Measurements from ENCODE around the gene IGSF21. TPM values are rescaled to one million over a fixed set of nuclear protein-coding genes. Genes with fewer than 3 reads are reported as not detected.

IGSF21 gene
- polyA plus RNA-seq, 2 of the 4 experiments (the other 2 are of a cell fraction) = not detected

- Histone ChIP-seq H3K4me3 (no peak overlapping the region), H3K9me3 (no peaks in the 10 kb centered on the region), H3K27ac (no peak overlapping the region), H3K4me2 (no peak overlapping the region), H3K4me1 (no peaks in the 10 kb centered on the region; the same call in 2 of the 3 replicates)
- ATAC-seq = no peak
- no peak for DNase-seq (ENCODE audit: low read depth in 1 of 2, low spot score in 1 of 2)
- 19% methylated on average over 7 of the region's 7 CpGs for WGBS (ENCODE audit: missing lambda C conversion rate)
- ChIA-PET CTCF (no interaction called here), POLR2A (no interaction called here)
- TF ChIP-seq FOSB (CRISPR knock-in tag; IDR thresholded peaks at IDR 0.05) (no peak), EP300 (IDR thresholded peaks at IDR 0.05) (no peak), MAFK (IDR thresholded peaks at IDR 0.05; ENCODE audit: partially characterized antibody) (no peak), NPAS2 (CRISPR knock-in tag; IDR thresholded peaks at IDR 0.05; ENCODE audit: borderline replicate concordance) (0 out of 2 replicates have a peak, but pooled peaks have one; percentile 25), POLR2AphosphoS2 (conservative IDR thresholded peaks at IDR 0.05; ENCODE audit: low read length) (no peak)
- no peak for FAIRE-seq
These were observed 3.7 kb upstream of the IGSF21 start for GRCh38 chr1:18103788-18104421.

DNA sequence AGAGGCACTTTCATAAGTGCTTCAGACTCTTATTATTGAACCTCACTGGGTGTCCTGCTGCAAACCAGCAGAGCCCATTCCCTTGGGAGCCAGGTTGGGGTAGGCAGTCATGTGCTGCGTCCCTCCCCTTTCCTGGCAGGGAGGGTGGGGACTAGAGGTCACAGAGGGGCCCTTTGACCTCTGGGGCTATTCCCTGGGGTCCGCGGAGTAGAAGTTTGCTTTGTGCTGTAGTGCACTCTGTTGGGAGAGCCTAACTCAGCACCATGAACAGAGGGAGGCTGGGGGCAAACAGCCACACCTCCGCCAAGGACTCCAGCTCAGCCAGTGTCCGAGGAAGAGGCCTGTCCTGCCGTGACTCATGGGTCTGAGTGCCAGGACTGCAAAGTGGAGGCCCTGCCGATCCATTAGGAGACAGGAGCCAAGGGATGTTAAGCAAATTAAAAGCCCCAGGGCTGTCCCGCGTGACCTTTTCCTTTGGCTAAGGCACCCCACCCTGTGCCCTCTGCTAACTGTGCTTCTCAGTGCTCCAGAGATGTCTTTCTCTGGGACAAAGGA is 3.0 kb upstream of the IGSF21 start:
- Histone ChIP-seq H3K4me2 (no peak overlapping the region), H3K4me1 (peaks cover 5% of the 10 kb centered on the region; the same call in 1 of the 3 replicates), H3K4me3 (no peak overlapping the region), H3K9me3 (no peaks in the 10 kb centered on the region), H3K27ac (no peak overlapping the region)
- FAIRE-seq (no peak), DNase-seq (ENCODE audit: low read depth in 1 of 2, low spot score in 1 of 2) (no peak), ATAC-seq (0 out of 6 replicates have a peak, but pooled peaks of 1 of the 2 experiments have one; percentile 26)
- TF ChIP-seq FOSL2 (IDR thresholded peaks at IDR 0.05) (no peak), FOSL2 (CRISPR knock-in tag; IDR thresholded peaks at IDR 0.05) (no peak), NPAS2 (CRISPR knock-in tag; IDR thresholded peaks at IDR 0.05; ENCODE audit: borderline replicate concordance) (no peak), EHF (CRISPR knock-in tag; IDR thresholded peaks at IDR 0.05) (no peak), CEBPB (IDR thresholded peaks at IDR 0.05) (no peak), ZSCAN20 (CRISPR knock-in tag; IDR thresholded peaks at IDR 0.05) (no peak), KDM1A (IDR thresholded peaks at IDR 0.05; ENCODE audit: low read depth) (no peak), CHD2 (IDR thresholded peaks at IDR 0.05; ENCODE audit: low read length, partially characterized antibody) (no peak), HOXB5 (CRISPR knock-in tag; IDR thresholded peaks at IDR 0.05) (no peak), RCOR1 (IDR thresholded peaks at IDR 0.05; ENCODE audit: low read depth, low read length) (no peak), HES2 (IDR thresholded peaks at IDR 0.05) (no peak), RARB (CRISPR knock-in tag; IDR thresholded peaks at IDR 0.05) (no peak), HDAC2 (IDR thresholded peaks at IDR 0.05) (no peak), HOXA7 (CRISPR knock-in tag; IDR thresholded peaks at IDR 0.05) (no peak), EP300 (IDR thresholded peaks at IDR 0.05) (no peak), CTCF (IDR thresholded peaks at IDR 0.05) (no peak), JUN (IDR thresholded peaks at IDR 0.05) (no peak), TP53 (CRISPR knock-in tag; IDR thresholded peaks at IDR 0.05) (no peak), FOXS1 (CRISPR knock-in tag; IDR thresholded peaks at IDR 0.05) (no peak)
- TF ChIP-seq, protein P1, sequence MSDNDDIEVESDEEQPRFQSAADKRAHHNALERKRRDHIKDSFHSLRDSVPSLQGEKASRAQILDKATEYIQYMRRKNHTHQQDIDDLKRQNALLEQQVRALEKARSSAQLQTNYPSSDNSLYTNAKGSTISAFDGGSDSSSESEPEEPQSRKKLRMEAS (IDR thresholded peaks at IDR 0.05) = no peak
- CTCF ChIA-PET = no interaction called here
- WGBS (ENCODE audit: missing lambda C conversion rate) = 7% methylated on average over 3 of the region's 9 CpGs
- POLR2A ChIA-PET = no interaction called here

GRCh38 chr1:18105196-18105595 is 2.4 kb upstream of the IGSF21 start:
- 55% methylated on average over 4 of the region's 4 CpGs for WGBS (ENCODE audit: missing lambda C conversion rate)
- ChIA-PET CTCF (interaction anchor here (1.3 to 1.4 kb wide), 2 partner anchors 12 to 477 kb away, joined by 3 to 4 read pairs; no protein-coding TSS in a partner anchor), POLR2A (no interaction called here)
- H3K27ac ChIP-seq = no peak overlapping the region
- DNase-seq (ENCODE audit: low read depth in 1 of 2, low spot score in 1 of 2) (no peak), ATAC-seq (no peak), FAIRE-seq (no peak)
- H3K4me1 ChIP-seq = peaks cover 9% of the 10 kb centered on the region; the same call in 1 of the 3 replicates
- H3K9me3 ChIP-seq = no peaks in the 10 kb centered on the region
- H3K4me3 ChIP-seq = no peak overlapping the region
- no peak overlapping the region for H3K4me2 ChIP-seq
- TF ChIP-seq FOSB (CRISPR knock-in tag; IDR thresholded peaks at IDR 0.05) = no peak
- TF ChIP-seq KDM1A (IDR thresholded peaks at IDR 0.05; ENCODE audit: low read depth) = no peak
- no peak for TF ChIP-seq CTCF (IDR thresholded peaks at IDR 0.05)
- TF ChIP-seq SREBF2 (IDR thresholded peaks at IDR 0.05) = no peak
- no peak for TF ChIP-seq POLR2A (IDR thresholded peaks at IDR 0.05; ENCODE audit: low read length)
- TF ChIP-seq ZFP36 (IDR thresholded peaks at IDR 0.05; ENCODE audit: borderline replicate concordance, partially characterized antibody) = no peak
- TF ChIP-seq, protein P2, sequence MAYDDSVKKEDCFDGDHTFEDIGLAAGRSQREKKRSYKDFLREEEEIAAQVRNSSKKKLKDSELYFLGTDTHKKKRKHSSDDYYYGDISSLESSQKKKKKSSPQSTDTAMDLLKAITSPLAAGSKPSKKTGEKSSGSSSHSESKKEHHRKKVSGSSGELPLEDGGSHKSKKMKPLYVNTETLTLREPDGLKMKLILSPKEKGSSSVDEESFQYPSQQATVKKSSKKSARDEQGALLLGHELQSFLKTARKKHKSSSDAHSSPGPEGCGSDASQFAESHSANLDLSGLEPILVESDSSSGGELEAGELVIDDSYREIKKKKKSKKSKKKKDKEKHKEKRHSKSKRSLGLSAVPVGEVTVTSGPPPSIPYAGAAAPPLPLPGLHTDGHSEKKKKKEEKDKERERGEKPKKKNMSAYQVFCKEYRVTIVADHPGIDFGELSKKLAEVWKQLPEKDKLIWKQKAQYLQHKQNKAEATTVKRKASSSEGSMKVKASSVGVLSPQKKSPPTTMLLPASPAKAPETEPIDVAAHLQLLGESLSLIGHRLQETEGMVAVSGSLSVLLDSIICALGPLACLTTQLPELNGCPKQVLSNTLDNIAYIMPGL (CRISPR knock-in tag; IDR thresholded peaks at IDR 0.05; ENCODE audit: borderline replicate concordance) = no peak
